Globus pallidus (tissue), 1 donor: ENCODE results near the gene CTTN.
"Not testable (repeated sequence)": the region's sequence is repeated elsewhere in the genome, so short reads cannot be mapped to it uniquely, and the experiment has no call there.

Source experiments
- DNase-seq: peaks from one replicate; pipeline ENCODE4 v3.0.0-alpha.2; 2015; ENCODE audit warnings: low spot score

CTTN gene

DNA sequence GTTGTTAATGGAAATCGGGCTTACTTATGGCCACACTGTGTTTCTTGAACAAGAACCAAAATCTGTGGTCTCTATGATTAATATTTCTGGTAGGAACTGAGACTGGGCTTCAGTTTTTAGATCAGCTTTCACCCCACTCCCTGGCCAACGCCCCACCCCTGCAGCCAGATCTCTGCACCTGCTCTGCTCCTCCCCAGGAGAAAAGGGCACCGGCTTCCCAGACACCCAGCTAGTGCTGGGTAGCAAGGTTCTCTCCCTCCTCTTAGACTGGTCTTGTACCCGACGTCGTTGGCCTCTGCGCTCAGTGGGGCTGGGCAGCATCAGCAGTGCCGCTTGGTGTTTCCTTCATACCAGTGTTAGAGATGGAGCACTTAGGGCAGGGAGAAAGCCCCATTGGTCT is 17.0 kb upstream of the CTTN start:
- DNase-seq, result no peak

DNA sequence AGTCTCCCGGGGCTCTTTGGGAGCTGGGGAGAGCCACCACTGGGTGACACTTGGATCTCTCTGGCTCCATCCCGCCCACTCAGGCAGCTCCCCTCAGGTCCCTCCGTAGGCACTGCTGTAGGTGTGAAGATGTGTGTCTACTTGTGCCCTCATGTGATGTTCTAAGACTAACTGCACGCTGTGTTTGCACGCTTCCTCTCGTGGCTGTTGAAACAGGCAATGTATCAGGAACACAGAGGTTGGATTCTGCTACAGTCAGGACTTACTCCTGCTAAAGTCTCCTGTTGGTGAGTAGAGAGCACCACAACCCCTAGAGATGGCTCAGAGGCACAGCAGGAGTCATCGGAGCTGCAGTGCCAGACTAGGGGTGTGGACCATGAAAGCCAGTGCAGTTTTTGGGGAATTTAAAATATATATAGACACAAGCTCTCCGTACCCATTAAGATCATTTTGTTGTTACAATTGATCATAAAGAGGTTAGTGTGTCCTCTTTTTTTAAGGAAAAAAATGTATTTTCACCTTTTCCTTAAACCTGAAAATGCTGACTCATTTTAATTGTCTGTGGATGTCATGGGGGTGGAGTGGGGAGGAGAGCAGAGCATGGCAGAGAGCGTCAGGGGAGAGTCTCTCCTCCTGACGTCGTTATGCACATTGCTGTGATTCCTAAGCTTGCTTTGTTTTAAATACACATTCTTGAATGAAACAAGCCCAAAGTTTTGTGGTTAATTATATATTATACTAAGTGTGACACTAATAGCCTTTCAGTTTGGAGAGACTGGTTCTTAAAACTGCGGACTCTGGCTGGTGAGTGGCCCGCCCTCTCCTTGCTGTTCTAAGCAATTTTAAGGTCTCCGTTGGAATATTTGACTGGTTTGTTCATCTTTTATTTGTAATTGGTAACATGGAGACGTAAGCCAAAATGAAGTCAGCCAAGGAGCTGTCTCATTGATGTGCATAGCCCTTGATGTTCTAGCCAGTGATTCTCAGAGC is 16.2 kb upstream of the CTTN start:
- no peak for DNase-seq

DNA sequence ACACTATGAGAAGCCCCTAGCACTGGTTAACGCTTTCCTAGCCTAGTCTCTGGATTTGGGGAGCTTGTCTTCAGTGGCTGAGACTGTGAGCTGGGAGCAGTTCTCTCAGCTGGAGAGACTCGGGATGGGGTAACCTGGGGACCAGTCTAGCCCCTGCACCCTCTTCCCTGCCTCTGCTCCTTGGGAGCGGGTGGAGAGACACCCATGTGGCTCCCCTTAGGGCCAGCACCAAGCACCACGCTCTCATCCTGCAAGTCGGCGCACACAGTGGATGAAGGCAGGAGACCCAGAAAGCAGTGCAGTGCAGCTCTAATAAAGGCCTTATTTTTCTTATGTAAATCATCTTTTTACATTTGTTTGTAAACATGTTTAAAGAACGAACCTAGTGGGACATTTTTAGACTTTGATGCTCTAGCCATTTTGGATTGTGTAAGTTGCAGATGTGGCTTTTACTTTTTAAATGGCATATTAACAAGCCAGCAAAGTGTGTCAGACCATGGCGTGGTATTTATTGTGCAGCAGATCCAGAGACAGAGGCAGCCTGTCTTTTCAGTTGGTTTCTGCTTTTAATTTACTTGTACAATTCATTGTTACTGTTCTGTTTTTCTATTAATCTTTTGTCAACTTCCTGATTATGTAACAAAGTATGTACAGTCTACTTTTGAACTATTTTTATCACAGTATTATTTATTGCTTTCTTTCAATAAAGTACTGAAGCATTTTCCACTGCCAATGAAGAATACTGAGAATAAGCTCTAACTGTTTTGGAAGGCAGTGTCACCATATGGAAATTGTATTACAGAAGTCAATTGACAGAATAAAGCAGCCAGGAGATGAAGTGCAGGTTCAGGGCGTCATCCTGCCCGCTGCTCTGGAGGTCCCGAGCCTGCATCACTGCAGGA is 14.4 kb upstream of the CTTN start:
- no peak for DNase-seq

DNA sequence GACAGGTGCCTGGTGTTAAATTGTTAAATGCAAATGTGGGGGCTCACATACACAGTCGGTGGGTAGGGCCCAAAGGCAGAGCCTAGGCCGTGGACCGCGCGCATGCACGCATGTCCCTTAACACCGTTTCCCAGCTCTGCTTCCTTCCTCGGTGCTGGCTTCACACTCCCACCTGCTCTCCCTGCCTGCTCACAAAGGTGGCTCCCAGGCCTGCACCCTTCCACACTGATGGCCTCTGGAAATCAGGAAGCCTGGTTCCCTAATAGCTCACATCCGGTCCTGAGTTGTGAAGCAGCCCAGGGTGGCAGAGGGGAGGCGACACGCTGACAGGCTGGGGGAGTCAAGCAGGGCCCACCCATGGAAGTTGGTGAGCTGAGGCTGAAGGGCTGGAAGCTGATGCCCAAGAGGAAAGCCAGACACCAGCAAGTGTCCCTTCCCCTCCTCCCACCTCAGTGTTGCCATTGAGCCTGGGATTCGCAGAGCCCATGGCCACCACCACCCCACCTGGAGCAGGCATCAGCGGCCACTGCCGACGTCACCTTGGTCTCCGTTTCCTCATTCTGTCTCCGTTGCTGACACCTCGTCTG is 13.7 kb upstream of the CTTN start:
- DNase-seq, result no peak

DNA sequence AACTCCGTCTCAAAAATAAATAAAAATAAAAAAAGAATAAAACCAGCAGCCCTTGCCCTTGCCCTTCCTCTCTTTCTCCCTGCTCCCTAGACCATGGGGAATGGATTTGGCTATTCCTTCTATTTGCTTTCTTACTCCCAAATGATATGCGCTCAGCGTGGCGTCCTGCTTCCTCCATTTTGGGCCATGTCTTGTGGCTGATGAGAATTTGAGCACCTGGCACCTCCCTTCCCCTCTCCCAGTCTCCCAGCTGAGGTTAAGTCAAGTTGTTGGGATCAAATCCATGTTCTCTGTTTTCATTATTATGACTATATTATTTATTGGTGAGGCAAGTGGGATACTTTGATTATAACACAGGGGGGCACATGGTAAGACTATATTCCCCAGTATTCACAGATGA is 10.8 kb upstream of the CTTN start:
- DNase-seq, result no peak

DNA sequence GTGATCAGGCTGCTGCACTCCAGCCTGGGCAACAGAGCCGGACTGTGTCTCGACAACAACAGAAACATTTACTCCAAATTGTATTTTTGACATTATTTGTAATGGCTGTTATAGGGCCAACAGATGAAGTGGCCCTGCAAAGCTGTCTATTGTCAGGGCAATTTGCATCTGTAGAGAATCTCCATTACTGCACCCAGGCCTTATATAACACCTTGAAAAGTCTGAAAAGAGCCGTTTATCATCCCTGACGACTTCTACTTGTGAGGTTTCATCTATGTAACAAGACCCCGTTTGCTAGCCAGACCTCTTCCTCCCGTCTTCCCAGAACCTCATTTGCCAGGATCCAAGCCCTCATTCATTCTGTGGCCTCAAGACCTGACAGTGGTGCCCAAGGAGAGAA is 9.1 kb upstream of the CTTN start:
- no peak for DNase-seq

DNA sequence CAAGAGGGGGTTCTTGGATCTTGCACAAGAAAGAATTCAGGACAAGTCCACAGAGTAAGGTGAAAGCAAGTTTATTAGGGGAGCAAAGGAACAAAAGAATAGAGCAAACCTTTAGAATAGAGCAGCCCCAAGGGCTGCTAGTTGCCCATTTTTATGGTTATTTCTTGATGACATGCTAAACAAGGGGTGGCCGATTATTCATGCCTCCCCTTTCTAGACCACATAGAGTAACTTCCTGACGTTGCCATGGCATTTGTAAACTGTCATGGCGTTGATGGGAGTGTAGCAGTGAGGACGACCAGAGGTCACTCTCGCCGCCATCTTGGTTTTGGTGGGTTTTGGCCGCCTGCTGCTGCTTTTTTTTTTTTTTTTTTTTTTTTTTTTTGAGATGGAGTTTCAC is 7.4 kb upstream of the CTTN start:
- DNase-seq, result not testable (repeated sequence)

DNA sequence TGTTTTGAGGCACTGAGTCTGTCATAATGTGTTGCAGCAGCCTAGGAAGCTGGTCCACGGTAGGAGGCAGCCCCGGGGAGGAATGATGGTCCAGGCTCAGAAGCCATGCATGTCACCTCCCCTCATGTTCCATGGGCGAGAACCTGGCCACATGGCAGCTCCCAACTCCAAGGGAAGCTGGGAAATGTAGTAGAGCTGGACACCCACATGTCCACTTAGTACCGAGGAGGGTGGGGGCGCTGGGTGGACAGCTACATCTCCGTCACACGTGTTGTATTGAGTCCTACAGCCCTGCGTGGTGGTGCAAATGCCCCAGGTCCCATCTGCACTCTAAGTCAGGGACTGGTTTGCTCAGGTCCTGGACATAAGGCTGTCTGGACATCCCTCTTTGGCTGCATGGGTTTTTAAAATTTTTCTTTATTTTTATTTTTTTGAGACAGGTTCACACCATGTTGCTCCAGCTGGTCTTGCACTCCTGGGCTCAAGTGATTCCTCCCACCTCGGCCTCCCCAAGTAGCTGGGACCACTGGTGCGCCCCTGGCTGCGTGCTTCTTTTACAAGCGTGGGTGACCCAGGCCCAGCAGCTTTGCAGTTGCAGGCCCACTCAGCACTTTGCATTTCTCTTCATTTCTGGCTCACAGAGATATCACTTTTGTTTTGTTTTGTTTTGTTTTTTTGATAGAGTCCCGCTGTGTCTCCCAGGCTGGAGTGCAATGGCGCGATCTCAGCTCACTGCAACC is 3.9 kb upstream of the CTTN start:
- DNase-seq, result no peak

DNA sequence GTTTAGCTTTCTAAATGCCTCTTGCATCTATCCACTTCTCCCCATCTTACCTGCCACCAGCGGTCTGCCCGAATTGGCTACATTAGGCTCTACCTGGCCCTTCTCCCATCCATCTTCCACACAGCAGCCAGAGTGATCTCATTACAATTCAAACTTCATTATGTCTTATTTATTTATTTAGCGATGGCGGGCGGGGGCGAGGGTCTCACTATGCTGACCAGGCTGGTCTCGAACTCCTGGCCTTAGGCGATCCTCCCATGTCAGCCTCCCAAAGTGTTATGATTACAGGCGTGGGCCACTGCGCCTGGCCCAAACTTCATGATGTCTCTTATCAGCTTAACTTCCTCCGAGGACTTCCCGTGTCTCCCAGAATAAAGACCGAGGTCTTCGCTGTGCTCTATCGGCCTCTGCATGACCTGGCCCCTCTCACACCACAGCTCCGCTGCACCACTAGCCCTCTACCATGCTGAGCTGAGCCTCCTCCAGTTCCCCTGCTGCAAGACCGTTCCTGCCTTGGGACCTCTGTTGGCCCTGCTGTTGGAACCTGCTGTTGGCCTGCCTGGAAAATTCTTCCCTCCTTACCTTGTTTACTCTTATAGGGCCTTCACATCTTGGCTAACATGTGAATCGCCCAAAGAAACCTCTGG is 870 bp upstream of the CTTN start:
- no peak for DNase-seq

DNA sequence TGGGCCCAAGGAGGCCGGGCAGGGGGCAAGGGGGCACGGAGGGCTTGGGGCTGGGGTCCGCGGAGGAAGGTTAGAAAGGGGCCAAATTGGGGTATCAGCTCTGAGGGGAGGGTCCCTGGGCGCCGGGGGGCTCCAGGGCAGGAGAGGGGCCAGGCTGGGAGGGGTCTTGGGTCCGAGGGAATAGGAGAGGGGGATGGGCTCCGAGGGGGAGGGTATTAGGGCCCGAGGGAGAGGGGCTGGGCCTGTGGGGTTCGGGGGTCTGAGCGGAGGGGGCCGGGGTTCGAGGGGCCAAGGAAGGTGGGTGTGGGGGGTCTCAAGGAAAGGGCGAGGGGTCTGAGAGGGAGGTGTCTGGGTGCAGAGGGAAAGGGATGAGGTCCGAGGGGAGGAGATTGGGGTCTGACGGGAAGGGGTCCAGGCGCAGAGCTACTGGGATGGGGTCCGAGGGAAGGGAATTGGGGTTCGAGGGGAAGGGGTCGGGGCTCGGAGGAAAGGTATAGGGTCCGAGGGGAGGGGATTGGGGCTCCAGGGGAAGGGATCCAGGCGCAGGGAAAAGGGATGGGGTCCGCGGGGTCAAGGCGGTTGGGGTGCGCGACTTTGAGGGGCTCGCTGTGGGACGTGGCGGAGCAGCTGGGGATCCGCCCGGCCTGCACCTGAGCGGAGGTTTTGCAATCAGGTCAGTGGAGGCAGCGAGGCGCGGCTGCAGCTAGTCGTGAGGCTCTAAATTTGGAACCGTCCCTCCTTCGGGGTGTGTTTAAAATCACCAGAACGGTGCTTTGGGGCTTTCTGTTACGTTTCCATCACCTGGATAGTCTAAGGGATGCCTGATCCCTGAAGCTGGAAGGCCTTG is 728 bp downstream of the CTTN start:
- no peak for DNase-seq

DNA sequence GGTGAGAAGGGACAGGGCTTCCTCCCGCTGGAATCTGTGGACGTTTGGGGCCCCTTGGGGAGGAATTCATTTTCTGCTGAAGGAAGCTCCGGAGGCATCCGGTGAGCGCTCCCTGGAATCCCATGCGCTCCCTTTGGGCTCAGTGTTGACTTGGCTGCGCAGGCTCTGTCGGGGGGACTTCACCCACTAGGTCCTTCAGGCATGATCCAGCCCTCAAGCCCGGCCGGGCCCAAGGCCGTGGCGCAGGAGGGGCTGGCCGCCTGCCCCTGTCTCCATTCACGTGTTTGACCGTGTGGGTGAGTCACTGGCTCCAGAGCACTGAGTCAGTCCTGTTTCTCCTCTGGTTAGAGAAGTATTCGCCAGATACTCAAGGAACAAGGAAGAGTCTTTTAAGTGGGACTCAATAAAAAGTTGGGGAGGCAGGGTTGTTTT is 1.4 kb downstream of the CTTN start:
- no peak for DNase-seq

DNA sequence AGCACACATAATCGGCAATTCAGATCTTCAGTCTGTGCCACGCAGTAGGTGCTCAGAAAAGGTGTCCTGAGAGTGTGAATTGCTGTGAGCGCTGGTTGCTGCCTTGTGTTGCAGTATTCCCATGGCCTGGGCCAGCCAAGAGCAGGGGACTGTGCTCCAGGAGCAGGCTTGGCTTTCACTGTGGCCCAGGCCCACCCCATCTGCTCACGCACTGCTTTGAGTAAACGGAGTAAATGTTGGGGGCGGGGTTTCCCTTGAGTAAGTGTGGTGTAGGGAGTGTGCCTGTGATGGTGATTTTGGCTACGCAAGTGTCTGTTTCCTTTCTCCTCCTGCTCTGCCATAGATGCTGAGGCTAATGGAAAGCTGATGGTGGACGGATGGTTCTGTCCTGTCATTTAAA is 2.3 kb downstream of the CTTN start:
- no peak for DNase-seq

DNA sequence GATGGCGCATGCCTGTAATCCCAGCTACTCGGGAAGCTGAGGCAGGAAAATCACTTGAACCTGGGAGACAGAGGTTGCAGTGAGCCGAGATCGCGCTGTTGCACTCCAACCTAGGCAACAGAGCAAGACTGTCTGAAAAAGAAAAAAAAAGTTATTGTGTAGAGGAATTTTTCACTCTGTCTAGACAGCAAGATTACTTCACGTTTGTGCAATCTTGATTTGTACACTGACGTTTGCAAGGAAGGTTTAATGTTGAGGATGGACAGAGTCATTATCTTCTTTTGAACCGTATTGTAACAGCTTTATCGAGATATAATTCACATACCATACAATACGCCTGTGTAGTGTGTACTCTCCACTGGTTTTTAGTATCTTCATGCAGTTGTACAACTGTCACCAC is 3.7 kb downstream of the CTTN start:
- DNase-seq, result no peak

DNA sequence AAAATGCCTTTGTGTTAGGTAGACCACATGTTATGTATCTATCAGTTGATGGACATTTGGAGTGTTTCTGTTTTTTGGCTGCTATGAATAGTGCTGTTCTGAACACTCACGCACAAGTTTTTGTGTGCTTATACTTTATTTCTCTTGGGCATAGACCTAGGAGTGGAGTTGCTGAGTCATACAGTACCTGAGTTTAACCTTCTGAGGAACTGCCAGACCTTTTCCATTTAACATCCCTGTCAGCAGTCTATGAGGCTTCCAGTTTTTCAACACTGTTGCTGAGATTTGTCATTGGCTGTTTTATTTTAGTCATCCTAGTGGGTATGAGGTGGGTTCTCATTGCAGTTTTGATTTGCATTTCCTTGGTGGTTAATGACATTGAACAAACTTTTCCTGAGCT is 4.4 kb downstream of the CTTN start:
- no peak for DNase-seq

DNA sequence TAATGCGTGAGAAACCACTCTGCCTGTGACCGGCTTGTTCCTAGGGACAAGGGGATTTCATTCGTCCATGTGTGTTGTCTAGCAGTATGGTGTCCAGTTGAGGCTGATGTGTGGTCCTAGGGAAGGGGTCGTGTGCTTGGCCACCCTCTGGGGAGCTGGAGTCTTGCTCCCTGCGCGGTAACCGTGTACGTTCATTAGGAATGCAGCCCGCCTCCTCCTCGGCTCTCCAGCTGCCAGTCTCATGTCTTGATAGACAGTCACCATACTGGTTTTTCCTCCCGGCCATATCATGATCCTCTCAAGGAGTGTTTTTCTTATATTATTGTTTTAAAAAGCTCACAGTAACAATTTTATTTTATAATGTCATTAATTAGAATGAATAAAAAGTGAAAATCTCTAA is 5.9 kb downstream of the CTTN start:
- no peak for DNase-seq

DNA sequence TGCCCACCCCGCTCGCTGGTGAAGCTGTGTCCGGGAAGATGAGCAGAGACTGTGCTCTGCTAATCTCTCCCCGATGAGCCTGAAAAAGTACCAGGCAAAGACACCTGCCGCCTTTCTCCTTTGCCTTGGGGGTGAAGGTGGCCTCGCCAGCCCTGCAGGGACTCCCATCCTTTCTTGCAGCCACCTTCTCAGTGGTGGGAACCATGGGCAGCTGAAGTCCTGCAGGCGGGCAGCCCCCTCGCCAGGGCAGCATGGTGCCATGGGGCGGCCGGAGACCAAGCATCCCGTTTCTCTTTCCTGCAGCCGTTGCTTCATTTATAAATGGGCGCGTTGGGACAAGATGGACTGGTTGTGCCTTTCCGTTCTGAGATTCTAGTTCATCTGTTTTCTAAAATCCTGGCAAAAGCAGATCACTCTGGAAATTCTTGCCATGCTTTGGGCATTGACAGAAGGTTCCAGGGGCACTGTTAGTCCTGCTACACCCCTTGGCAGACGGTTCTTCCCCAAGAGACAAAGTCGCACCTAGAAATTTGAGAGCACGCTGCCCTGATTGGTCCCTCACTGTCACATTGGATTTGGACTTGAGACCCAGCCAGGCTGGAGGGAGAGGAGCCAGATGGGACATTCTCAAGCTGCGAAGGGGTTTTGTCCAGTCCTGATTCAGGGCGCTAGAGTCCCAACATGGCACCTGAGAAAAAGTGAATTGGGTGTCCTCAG is 7.5 kb downstream of the CTTN start:
- DNase-seq, result no peak

DNA sequence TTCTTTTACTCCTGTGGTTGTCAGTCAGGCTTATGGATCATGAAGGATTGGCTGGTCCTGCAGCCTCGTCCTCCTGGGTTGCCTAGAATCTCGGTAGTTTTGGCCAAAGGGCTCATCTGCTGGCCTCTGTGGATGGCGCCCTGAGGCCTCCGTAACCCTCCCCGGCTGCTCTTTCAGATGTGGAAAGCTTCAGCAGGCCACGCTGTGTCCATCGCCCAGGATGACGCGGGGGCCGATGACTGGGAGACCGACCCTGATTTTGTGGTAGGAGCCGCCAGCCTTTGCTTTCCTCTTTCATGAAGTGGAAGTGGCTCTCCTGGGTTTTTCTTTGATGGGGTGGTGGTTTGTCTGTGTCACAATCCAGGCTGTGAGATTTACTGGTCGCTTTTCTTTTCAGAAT is 8.8 kb downstream of the CTTN start:
- no peak for DNase-seq

DNA sequence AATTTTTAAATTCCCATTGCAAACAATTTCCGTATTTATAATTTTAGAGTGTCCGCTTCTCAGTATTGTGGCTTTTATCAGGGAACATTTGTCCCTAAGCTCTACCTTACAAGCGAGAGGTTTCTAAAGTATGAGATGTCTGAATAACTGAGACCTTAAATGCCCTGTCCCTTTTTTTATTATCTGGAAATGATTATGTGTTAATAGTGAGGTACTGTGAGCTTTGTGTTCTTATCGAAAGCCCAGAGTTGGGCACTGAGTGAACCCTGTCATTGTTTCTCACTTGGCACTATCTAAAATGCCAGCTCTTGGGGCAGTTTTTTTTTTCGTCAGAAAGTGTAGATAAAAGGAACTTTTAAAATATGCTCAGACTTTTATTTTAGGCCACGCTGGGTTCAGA is 9.5 kb downstream of the CTTN start:
- DNase-seq, result no peak

DNA sequence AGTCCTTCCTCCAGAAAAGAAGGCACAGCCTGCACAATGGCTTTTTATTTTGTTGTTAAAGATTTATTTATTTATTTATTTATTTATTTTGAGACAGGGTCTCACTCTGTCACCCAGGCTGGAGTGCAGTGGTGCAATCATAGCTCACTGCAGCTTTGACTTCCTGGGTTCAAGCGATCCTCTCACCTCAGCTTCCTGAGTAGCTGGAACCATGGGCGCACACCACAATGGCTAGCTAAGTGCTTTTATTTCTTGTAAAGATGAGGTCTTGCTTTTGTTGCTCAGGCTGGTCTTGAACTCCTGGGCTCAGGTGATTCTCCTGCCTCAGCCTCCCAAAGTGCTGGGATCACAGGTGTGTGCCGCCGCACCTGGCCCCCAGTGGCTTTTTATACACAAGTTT is 10.0 kb downstream of the CTTN start:
- not testable (repeated sequence) for DNase-seq

DNA sequence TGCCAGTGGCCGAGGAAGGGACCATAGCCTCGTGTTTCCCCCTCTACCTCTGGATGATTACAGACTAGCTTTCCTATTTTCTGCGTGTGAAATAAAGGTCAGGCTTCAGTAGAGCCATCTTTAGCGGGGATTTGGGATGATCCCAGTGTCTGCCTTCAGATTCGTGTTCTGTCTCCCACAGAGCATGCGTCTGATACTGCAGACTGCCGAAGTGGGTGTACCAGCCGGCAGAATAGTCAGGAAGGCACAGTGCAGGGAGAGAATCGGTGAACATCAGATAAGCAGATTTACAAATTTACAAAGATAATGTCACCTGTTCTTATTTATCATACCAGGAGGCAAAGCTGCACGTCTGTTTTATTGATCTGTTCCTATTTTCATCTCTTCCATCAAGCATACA is 11.1 kb downstream of the CTTN start:
- no peak for DNase-seq
